GM18868 (cell line): Measurements from ENCODE around the gene WSB2.
"Not testable (repeated sequence)": the region's sequence is repeated elsewhere in the genome, so short reads cannot be mapped to it uniquely, and the experiment has no call there.

Experiments
- ATAC-seq: cut with Tn5 transposase; IDR thresholded peaks from one replicate; pipeline ENCODE4 v1.9.1; 2021; ENCODE audit warnings: mild to moderate bottlenecking, moderate library complexity; ENCODE audit not compliant: unreplicated experiment

Gene WSB2

GRCh38 chr12:118036672-118037411 is 24.1 kb downstream of the WSB2 start:
- ATAC-seq = no peak

GRCh38 chr12:118035190-118036041 is 25.6 kb downstream of the WSB2 start:
- peak; percentile 89 for ATAC-seq

- ATAC-seq = no peak
These were observed 26.4 kb downstream of the WSB2 start for GRCh38 chr12:118034429-118035189.

GRCh38 chr12:118033902-118034301 is 27.1 kb downstream of the WSB2 start:
- ATAC-seq = no peak

- no peak for ATAC-seq
These were observed 27.7 kb downstream of the WSB2 start for GRCh38 chr12:118033323-118033722.

GRCh38 chr12:118032188-118032587 is 28.8 kb downstream of the WSB2 start:
- ATAC-seq = no peak

- no peak for ATAC-seq
These were observed 31.8 kb downstream of the WSB2 start for GRCh38 chr12:118029166-118029565.

- ATAC-seq = no peak
These were observed 35.8 kb downstream of the WSB2 start for GRCh38 chr12:118025168-118025567.

GRCh38 chr12:118023301-118023860 is 37.6 kb downstream of the WSB2 start:
- ATAC-seq = no peak

- ATAC-seq = no peak
These were observed 38.3 kb downstream of the WSB2 start for GRCh38 chr12:118022728-118023109.

GRCh38 chr12:118022097-118022727 is 38.8 kb downstream of the WSB2 start:
- ATAC-seq = not testable (repeated sequence)

- no peak for ATAC-seq
These were observed 40.9 kb downstream of the WSB2 start for GRCh38 chr12:118020036-118020435.

GRCh38 chr12:118017926-118018325 is 43.1 kb downstream of the WSB2 start:
- no peak for ATAC-seq

- ATAC-seq = peak; percentile 99
These were observed 44.3 kb downstream of the WSB2 start, which contains the start of gene RFC5 for GRCh38 chr12:118016424-118017264. TSS of gene RFC5 (plus strand) at chr12:118016703. CDS start at chr12:118016828, 125 bp downstream.

GRCh38 chr12:118015944-118016343 is 45.0 kb downstream of the WSB2 start:
- ATAC-seq = no peak

GRCh38 chr12:118015306-118015705 is 45.7 kb downstream of the WSB2 start:
- ATAC-seq = no peak

- no peak for ATAC-seq
These were observed 47.7 kb downstream of the WSB2 start for GRCh38 chr12:118013283-118013682.

GRCh38 chr12:118011961-118012360 is 49.0 kb downstream of the WSB2 start:
- no peak for ATAC-seq

- no peak for ATAC-seq
These were observed 49.6 kb downstream of the WSB2 start for GRCh38 chr12:118011377-118011776.

GRCh38 chr12:118010903-118011302 is 50.1 kb downstream of the WSB2 start:
- ATAC-seq = no peak
